ENCODE data around the gene HTR6.

HTR6 gene

DNA sequence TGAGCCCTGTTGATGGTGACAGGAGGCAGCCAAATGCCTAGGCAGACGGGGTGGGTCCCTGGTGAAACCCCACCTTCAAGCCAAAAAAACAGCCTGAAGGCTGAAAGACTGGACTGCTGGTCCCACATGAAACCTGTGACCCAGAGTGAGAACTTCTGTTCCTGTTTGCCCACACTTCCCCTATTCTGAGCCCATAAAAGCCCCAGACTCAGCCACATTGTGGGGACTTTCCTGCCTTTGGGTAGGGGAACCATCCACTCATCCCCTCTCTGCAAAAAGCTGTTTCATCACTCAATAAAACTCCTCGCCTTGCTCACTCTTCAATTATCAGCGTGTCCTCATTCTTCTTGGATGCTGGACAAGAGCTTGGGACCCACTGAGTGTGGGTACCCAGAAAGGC is 25.2 kb downstream of the HTR6 start:
- no peak for DNase-seq

GRCh38 chr1:19690342-19690741 is 25.7 kb downstream of the HTR6 start:
- DNase-seq, result no peak

GRCh38 chr1:19694298-19694697 is 29.6 kb downstream of the HTR6 start:
- no peak for DNase-seq

- DNase-seq, result no peak
Measured at GRCh38 chr1:19695772-19696171, 31.1 kb downstream of the HTR6 start.

GRCh38 chr1:19696820-19697219 is 32.1 kb downstream of the HTR6 start:
- no peak for DNase-seq

DNA sequence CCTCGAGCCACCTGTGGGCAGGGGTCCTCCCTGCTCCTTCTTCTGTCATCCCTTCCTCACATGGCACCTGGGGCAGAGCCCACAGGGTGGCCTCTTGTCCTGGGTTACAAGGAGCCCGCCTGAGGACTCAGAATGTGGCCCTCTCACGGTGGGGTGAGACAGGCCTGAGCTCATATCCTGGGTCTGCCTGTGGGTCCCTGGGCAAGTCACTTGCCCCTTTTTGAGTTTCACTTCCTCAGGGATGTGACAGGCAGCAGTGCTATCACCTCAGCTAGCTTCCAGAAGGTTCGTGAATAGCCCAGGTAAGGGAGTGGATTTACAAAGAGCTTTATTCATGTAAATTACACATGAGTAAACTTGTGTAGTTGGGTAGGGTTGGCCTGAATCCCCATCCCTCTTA is 33.5 kb downstream of the HTR6 start:
- DNase-seq, result peak; percentile 29

DNA sequence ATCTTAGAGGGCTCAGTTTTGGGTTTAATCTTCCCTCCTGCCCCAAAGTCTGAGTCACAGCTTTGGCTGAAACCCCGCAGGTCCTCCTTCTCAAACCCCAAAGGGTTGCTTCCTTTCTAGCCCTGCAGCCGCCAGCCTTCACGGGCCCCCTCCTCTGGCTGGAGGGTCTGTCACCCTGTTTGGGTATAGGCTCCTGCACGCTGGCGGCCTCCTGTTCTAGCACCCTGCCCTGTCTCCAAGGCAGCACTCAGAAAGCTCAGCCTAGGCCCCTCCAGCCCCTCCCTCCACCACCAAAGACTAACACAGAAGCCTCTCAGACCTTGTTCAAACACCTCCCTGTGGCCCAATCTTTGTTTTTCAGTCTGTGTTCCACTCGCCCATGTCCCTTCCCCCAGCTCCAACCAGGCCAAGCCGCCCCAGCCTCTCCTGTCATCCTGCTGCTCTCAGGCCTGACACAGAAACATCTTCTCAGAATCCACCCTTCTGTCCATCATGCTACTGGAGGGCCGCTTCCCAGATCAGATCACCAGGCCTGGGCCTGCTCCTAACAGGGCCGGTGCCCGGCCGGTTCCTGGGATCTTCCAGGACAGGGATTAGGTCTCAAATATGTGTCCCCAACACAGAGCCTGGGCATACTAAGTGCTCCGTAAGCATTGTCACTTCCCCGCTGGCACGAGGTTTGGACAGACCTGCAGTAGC is 35.6 kb downstream of the HTR6 start:
- no peak for DNase-seq

DNA sequence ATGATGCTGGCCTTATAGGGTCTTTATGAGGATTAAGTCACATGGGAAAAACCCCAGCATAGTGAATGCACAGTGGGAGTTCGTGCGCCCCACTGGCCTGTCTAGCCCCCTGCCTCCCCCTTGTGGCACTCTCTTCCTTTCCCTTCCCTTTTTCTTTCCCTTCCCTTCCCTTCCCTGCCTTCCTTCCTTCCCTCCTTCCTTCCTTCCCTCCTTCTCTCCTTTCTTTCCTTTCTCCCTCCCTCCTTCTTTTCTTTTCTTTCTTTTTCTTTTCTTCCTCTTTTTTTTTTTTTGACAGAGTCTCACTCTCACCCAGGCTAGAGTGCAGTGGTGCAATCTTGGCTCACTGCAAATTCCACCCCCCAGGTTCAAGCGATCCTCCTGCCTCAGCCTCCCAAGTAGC is 38.6 kb downstream of the HTR6 start:
- no peak for DNase-seq

DNA sequence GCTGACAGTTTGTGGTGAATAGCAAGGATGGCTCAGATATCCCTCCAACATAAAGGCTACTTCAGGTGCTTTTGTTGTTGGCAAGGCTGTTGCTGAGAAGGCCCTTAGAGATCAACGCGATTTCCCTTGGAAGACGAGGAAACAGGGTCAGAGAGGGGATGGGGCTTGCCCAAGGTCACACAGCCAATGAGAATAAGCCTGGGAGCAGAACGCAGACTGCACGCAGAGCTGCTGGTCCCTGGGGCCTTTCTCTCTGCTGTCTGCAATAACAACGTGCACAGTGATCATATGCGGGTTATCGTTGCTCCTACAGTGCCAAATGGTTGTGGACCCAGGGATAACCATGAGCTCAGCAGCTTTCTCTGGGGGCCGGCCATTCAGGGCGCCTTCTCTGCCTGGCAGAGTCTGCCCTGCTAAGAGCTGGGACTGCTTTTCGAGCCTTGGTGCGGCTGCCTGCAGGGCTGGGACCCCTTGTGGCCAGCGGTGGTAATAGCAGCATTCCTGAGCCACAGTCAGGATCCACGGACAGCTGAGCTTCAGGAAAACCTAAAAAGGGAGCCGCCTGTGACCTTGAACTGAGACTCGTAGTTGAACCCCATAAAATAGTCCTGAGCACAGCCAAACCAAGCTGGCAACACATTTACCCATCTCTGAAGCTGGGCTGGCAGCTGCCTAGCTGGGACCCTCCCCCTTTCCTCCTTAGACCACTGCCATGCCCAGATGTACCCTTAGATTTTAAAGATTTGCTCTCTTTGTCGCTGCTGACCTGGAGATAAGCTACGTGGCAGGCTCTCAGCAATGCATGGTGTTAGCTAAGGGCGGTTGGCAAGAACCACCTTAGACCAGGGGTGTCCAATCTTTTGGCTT is 39.8 kb downstream of the HTR6 start:
- peak; percentile 92 for DNase-seq

DNA sequence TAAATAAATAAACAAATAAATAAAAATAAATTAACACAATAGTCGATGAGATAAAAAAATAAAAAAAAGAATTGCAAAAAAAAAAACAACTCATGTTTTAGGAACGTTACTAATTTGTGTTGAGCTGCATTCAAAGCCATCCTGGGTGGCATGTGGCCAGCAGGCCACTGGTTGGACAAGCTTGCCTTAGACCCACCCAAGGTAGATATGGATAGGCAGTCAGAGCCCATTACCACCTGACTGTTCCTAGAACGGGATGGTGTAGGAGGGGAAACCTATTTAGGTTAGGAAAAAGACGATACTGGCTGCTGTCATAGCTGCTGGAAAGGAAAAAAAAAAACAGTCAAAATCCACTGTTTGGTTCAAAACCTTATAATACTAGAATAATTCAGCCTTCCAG is 40.8 kb downstream of the HTR6 start:
- DNase-seq, result no peak

GRCh38 chr1:19706136-19706535 is 41.5 kb downstream of the HTR6 start:
- no peak for DNase-seq

DNA sequence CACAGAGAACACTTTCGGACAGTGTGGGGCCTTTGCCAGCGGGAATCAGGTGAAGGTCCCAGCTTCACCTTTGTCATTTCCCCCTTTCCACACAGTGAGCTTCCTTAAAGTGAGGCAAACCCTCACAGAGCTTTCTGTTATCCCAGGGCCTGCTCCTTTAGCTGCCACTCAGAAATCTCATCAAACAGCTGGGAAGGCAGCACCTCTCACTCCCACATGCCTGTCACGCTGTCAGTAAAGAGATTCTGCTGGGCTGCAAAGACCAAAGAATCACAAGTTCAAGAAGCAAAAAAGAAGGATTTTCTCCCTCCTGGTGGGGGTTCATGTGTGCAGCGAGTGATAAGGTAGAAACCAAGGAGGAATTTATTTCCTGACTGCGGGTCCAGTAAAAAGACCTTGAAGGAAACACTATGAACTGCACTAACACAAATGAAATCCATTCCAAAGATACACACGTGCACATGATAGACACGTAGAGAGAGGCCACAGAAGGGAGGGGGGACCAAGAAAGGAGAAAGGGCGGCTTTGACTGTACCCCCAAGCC is 44.0 kb downstream of the HTR6 start:
- no peak for DNase-seq

GRCh38 chr1:19709260-19709793 is 44.7 kb downstream of the HTR6 start:
- no peak for DNase-seq

DNA sequence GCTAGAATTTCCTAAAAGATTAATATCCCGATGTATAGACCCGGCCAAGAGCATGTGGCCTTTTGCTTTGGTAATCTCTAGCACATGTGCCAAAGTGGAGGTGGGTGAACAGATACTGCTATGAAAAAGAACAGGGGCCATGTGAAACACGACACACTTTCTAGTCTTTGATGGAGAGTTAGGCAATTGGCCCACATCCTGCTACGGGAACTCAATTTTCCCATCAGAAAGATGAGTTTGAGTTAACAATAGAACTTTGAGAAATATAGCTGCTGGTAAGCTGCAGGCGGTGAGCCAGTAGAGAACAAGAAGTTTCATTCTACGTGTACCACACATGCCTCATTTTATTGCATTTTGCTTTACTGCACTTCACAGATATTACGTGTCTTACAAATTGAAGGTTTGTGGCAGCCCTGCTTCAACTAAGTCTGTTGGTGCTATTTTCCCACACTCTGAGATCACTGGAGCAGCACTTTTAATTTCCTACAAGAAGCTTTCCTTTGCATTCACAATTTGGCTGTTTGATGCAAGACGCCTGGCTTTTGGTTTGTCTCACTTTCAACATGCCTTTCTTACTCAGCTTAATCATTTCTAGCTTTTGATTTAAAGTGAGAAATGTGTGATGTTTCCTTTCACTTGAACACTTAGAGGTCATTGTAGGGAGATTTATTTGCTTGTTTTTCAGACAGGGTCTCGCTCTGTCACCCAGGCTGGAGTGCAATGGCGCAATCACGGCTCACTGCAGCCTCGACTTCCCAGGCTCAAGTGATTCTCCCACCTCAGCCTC is 46.3 kb downstream of the HTR6 start:
- DNase-seq, result no peak

GRCh38 chr1:19712928-19713327 is 48.3 kb downstream of the HTR6 start:
- DNase-seq, result no peak

DNA sequence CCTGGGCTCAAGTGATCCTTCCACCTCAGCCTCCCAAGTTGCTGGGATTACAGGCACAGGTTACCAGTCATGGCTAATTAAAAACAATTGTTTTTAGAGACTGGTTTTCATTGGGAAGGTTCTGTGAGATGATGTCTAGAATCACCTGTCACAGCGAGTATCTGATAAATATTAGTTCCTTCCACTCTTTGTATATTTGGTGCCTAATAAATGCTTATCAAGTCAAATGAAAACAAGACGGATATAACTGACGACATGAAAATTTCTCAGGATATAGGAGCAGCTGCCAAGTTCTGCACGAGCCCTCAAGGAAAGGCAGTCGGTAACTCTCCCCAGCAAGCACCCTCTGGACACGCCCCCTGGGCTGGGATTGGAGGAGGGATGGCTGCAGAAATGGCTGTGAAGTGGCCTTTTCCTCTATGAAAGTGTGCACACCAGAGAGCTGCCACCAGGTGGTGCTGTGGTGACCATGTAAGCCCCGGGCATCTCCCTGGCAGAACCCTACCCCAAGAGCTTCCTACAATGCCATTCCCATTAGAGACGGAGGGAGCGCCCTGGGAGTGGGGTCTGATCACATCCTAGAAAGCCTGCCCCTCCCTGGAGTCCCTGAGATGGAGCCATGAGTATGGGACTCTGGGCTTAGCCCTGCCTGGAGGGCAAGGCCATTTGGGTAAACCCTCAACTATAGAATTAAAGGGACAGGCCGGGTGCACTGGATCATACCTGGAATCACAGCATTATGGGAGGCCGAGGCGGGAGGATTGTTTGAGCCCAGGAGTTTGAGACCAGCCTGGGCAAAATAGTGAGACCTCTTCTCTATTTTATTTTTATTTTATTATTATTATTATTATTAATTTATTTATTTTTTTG is 50.9 kb downstream of the HTR6 start:
- peak; percentile 98 for DNase-seq

- no peak for DNase-seq
Measured at GRCh38 chr1:19717467-19717866, 52.8 kb downstream of the HTR6 start.

DNA sequence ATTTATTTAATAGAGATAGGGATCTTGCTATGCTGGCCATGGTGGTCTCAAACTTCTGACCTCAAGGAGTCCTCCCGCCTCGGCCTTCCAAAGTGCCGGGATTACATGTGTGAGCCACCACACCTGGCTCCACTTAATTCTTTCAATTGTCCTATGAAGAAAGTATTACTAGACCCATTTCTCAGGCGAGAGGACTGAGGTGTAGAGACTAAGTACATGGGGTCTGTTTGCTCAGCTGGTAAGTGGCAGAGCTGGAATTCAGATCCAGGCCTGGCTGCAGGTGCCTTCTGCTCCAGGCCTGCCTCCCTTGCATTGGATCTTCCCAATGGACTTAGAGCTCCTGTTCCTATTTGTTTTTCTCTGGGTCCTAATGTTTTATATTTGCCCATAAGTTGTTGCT is 55.5 kb downstream of the HTR6 start:
- DNase-seq, result no peak

DNA sequence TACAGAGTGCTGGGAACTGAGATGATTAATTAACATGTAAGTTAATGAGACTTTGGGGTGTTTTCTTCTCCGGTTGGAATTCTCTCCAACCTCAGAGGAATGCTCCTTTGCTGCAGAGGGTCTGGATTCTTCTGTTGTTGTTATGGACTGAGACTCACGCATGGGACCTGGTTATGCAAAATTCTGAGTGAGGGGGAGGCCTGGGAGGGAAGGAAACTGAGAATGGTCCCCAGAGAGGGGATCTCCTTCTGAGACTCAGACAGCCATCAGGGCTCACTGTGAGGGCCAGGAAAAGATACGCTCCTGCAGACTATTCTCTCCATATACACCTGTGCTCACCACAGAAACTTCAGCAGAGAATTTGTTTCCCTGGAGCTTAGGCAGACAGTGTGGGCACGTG is 56.3 kb downstream of the HTR6 start:
- no peak for DNase-seq

GRCh38 chr1:19723874-19724273 is 59.2 kb downstream of the HTR6 start:
- DNase-seq, result peak; percentile 79

GRCh38 chr1:19725606-19726005 is 60.9 kb downstream of the HTR6 start:
- DNase-seq, result no peak
